Neural cell (in vitro differentiated cells): Measurements from ENCODE around the gene RERE. TPM values are rescaled to one million over a fixed set of nuclear protein-coding genes. Genes with fewer than 3 reads are reported as not detected.

Experiments
- H2AFZ ChIP-seq: fragments of 200-600, 300-800 bp; sonication (generic), shearing (Covaris generic); 2 replicates; pipeline ENCODE4 v1.6.0; 2014; ENCODE audit warnings: low read depth, mild to moderate bottlenecking, antibody characterized with exemption, low read length, moderate library complexity
- H3F3A ChIP-seq: fragments of 200-600 bp; shearing (Covaris generic); 2 replicates; pipeline ENCODE4 v1.6.1; 2016; ENCODE audit warnings: mild to moderate bottlenecking, moderate library complexity, mixed read lengths, antibody characterized with exemption, low read length; ENCODE audit not compliant: insufficient read depth, poor library complexity, severe bottlenecking
- H3K27ac ChIP-seq: fragments of 200-600, 300-800 bp; sonication (generic), shearing (Covaris generic); 2 replicates; pipeline ENCODE4 v1.5.1; 2014; ENCODE audit warnings: mild to moderate bottlenecking, low read length, moderate library complexity
- H3K27me3 ChIP-seq: fragments of 300-800, 200-600 bp; sonication (generic), shearing (Covaris generic); 2 replicates; pipeline ENCODE4 v1.6.0; 2014; ENCODE audit warnings: mild to moderate bottlenecking, low read depth, low read length, moderate library complexity; ENCODE audit not compliant: insufficient read depth
- H3K36me3 ChIP-seq: fragments of 300-800, 200-600 bp; sonication (generic), shearing (Covaris generic); 2 replicates; pipeline ENCODE4 v1.5.1; 2014; ENCODE audit warnings: mild to moderate bottlenecking, antibody characterized with exemption, low read length, moderate library complexity; ENCODE audit not compliant: insufficient read depth
- H3K4me2 ChIP-seq: fragments of 300-800, 200-600 bp; sonication (generic), shearing (Covaris generic); 2 replicates; pipeline ENCODE4 v1.6.0; 2014; ENCODE audit warnings: mild to moderate bottlenecking, low read length
- H3K4me3 ChIP-seq: fragments of 300-800, 200-600 bp; sonication (generic), shearing (Covaris generic); 2 replicates; pipeline ENCODE4 v1.5.1; 2014; ENCODE audit warnings: mild to moderate bottlenecking, low read length, moderate library complexity
- H3K79me2 ChIP-seq: fragments of 200-600 bp; shearing (Covaris generic); replicated peaks from 2 replicates; pipeline ENCODE4 v1.6.0; 2014; ENCODE audit warnings: mild to moderate bottlenecking, low read length, moderate library complexity; ENCODE audit not compliant: insufficient read depth
- H3K9ac ChIP-seq: fragments of 300-800, 200-600 bp; sonication (generic), shearing (Covaris generic); 2 replicates; pipeline ENCODE4 v1.6.1; 2016; ENCODE audit warnings: mild to moderate bottlenecking, low read length, mixed read lengths
- H3K9me2 ChIP-seq: fragments of 200-600 bp; shearing (Covaris generic); 2 replicates; pipeline ENCODE4 v1.6.1; 2016; ENCODE audit warnings: mild to moderate bottlenecking, low read length, mixed read lengths; ENCODE audit not compliant: insufficient read depth
- H3K9me3 ChIP-seq: fragments of 200-600, 300-800 bp; sonication (generic), shearing (Covaris generic); 2 replicates; pipeline ENCODE4 v1.6.1; 2016; ENCODE audit warnings: mild to moderate bottlenecking, mixed run types, low read length, moderate library complexity, mixed read lengths
- H4K20me1 ChIP-seq: fragments of 200-600 bp; shearing (Covaris generic); 2 replicates; pipeline ENCODE4 v1.6.1; 2016; ENCODE audit warnings: mild to moderate bottlenecking, mixed run types; ENCODE audit not compliant: insufficient read depth
- EP300 ChIP-seq: fragments of 450-650 bp; conservative IDR thresholded peaks from 2 replicates; pipeline ENCODE4 v1.6.1; 2014; ENCODE audit warnings: antibody characterized with exemption, mild to moderate bottlenecking, moderate library complexity; ENCODE audit not compliant: poor library complexity, severe bottlenecking
- EZH2 ChIP-seq: fragments of 200-600, 300-800 bp; shearing (Covaris generic), sonication (generic); IDR thresholded peaks from 2 replicates; pipeline ENCODE4 v1.6.1; 2014; ENCODE audit warnings: antibody characterized with exemption, low read length, borderline replicate concordance, mild to moderate bottlenecking; ENCODE audit not compliant: insufficient read depth, poor library complexity, severe bottlenecking
- MXI1 ChIP-seq: fragments of 450-650 bp; conservative IDR thresholded peaks from 2 replicates; pipeline ENCODE4 v1.6.1; 2014; ENCODE audit warnings: antibody characterized with exemption, mild to moderate bottlenecking; ENCODE audit not compliant: poor library complexity, severe bottlenecking
- POLR2AphosphoS5 ChIP-seq: IDR thresholded peaks from 2 replicates; pipeline ENCODE4 v1.6.1; 2012
- RAD21 ChIP-seq: fragments of 450-650 bp; conservative IDR thresholded peaks from 2 replicates; pipeline ENCODE4 v1.6.1; 2014; ENCODE audit warnings: antibody characterized with exemption, mild to moderate bottlenecking, moderate library complexity
- SMC3 ChIP-seq: fragments of 450-650 bp; conservative IDR thresholded peaks from 2 replicates; pipeline ENCODE4 v1.6.1; 2014; ENCODE audit warnings: antibody characterized with exemption, mild to moderate bottlenecking, moderate library complexity; ENCODE audit not compliant: poor library complexity
- TAF1 ChIP-seq: IDR thresholded peaks from 2 replicates; pipeline ENCODE4 v1.6.1; 2012; ENCODE audit warnings: low read depth
- polyA plus RNA-seq: library from polyadenylated mRNA; depleted of rRNA; stranded (reverse); fragments of >200 nt; gene quantifications from 2 replicates; pipeline ENCODE4 v1.2.3, GENCODE V29; 2014
- TF ChIP-seq, protein P1 (sequence below): IDR thresholded peaks from 2 replicates; pipeline ENCODE4 v1.6.1; 2012; ENCODE audit warnings: borderline replicate concordance
- TF ChIP-seq, protein P2 (sequence below): fragments of 450-650 bp; IDR thresholded peaks from 2 replicates; pipeline ENCODE4 v1.5.1; 2014; ENCODE audit warnings: antibody characterized with exemption, mild to moderate bottlenecking, moderate library complexity; ENCODE audit not compliant: poor library complexity, severe bottlenecking

The RERE gene
- polyA plus RNA-seq, 1 donor from 2014 or later: 21.0 TPM

DNA sequence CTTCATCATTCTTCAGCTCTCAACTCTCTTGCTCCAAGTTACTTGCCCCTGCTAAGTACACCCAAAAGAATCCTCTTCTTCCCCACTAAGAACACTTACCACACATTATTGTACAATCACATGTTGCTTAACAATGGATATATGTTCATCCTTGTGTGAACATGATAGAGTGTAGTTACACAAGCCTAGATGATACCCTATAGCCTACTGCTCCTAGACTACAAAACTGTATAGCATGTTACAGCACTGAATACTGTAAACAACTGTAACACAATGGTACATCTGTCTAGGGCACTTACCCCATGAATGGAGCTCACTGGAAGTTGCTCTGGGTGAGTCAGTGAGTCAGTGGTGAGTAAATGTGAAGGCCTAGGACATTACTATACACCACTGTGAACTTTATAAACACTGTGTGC, 77.4 kb downstream of the RERE start:
- H3K27me3 ChIP-seq: no peaks in the 10 kb centered on the region
- H3F3A ChIP-seq: peaks cover 4% of the 10 kb centered on the region
- H3K27ac ChIP-seq: no peak overlapping the region
- H4K20me1 ChIP-seq: no peaks in the 10 kb centered on the region
- H3K4me3 ChIP-seq: no peak overlapping the region
- H3K9me2 ChIP-seq: no peaks in the 10 kb centered on the region
- no peaks in the 10 kb centered on the region for H3K9me3 ChIP-seq
- no peak overlapping the region for H3K4me2 ChIP-seq
- H3K9ac ChIP-seq: no peak overlapping the region
- TF ChIP-seq MXI1 (no peak), RAD21 (no peak), TAF1 (no peak), SMC3 (no peak), POLR2AphosphoS5 (no peak), EZH2 (no peak), EP300 (no peak)
- TF ChIP-seq, protein P1, sequence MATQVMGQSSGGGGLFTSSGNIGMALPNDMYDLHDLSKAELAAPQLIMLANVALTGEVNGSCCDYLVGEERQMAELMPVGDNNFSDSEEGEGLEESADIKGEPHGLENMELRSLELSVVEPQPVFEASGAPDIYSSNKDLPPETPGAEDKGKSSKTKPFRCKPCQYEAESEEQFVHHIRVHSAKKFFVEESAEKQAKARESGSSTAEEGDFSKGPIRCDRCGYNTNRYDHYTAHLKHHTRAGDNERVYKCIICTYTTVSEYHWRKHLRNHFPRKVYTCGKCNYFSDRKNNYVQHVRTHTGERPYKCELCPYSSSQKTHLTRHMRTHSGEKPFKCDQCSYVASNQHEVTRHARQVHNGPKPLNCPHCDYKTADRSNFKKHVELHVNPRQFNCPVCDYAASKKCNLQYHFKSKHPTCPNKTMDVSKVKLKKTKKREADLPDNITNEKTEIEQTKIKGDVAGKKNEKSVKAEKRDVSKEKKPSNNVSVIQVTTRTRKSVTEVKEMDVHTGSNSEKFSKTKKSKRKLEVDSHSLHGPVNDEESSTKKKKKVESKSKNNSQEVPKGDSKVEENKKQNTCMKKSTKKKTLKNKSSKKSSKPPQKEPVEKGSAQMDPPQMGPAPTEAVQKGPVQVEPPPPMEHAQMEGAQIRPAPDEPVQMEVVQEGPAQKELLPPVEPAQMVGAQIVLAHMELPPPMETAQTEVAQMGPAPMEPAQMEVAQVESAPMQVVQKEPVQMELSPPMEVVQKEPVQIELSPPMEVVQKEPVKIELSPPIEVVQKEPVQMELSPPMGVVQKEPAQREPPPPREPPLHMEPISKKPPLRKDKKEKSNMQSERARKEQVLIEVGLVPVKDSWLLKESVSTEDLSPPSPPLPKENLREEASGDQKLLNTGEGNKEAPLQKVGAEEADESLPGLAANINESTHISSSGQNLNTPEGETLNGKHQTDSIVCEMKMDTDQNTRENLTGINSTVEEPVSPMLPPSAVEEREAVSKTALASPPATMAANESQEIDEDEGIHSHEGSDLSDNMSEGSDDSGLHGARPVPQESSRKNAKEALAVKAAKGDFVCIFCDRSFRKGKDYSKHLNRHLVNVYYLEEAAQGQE: no peak
- peaks cover 82% of the 10 kb centered on the region for H3K79me2 ChIP-seq
- no peak overlapping the region for H2AFZ ChIP-seq
- peaks cover 4% of the 10 kb centered on the region for H3K36me3 ChIP-seq

DNA sequence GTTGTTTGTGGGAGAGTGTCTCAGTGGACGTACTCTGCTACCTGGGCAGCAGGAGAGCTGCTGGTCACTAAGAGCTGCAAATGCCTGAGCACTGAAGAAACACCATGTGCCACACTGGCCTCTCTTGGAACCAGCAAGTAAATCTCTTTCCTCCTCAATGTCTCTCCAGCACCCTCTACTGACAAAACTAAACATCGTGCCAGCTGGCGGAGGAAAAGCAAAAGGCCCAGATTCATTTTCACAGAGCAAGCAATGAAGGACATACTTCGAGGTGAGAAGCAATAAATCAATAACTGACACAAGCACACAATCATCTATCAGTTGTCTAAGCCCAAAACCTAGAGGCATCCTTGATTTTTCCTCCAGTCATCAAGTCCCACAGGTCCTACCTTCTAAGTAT, 78.1 kb downstream of the RERE start:
- Histone ChIP-seq H3K9ac (no peak overlapping the region), H3K4me3 (no peak overlapping the region), H3K9me2 (no peaks in the 10 kb centered on the region), H3K36me3 (peaks cover 4% of the 10 kb centered on the region), H3K4me2 (no peak overlapping the region), H3K27me3 (no peaks in the 10 kb centered on the region), H3F3A (peaks cover 4% of the 10 kb centered on the region), H4K20me1 (no peaks in the 10 kb centered on the region), H2AFZ (no peak overlapping the region), H3K27ac (no peak overlapping the region), H3K79me2 (peaks cover 83% of the 10 kb centered on the region), H3K9me3 (no peaks in the 10 kb centered on the region)
- TF ChIP-seq RAD21 (no peak), EP300 (no peak), EZH2 (no peak)

DNA sequence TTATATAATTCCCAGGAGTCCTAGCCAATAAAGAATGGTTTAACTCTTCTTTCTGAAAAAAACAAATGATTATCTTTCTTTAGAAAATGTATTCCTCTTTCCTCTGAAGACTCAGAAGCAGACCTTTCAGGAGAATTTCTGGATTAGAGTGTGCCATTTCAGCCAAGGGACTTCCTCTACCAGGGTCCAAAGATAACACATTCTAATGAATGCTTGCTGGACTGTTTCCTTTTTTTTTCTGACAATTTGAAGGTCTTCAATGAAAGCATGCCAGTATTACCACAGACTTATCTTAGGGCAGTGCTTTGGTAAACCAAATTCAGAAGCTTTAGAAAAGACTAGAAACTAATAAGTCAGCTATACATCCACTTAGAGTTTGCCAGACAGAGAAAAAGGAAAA, 80.5 kb downstream of the RERE start:
- Histone ChIP-seq H3K36me3 (peaks cover 4% of the 10 kb centered on the region), H3K27me3 (no peaks in the 10 kb centered on the region), H3F3A (peaks cover 4% of the 10 kb centered on the region), H3K4me2 (no peak overlapping the region), H3K79me2 (peaks cover 79% of the 10 kb centered on the region), H3K9me3 (no peaks in the 10 kb centered on the region), H3K27ac (no peak overlapping the region), H2AFZ (no peak overlapping the region), H3K9ac (no peak overlapping the region), H3K4me3 (no peak overlapping the region), H3K9me2 (no peaks in the 10 kb centered on the region), H4K20me1 (no peaks in the 10 kb centered on the region)
- TF ChIP-seq, protein P1: no peak
- TF ChIP-seq EZH2 (no peak), RAD21 (no peak), POLR2AphosphoS5 (no peak), SMC3 (no peak), TAF1 (no peak), EP300 (no peak), MXI1 (no peak)
- TF ChIP-seq, protein P2, sequence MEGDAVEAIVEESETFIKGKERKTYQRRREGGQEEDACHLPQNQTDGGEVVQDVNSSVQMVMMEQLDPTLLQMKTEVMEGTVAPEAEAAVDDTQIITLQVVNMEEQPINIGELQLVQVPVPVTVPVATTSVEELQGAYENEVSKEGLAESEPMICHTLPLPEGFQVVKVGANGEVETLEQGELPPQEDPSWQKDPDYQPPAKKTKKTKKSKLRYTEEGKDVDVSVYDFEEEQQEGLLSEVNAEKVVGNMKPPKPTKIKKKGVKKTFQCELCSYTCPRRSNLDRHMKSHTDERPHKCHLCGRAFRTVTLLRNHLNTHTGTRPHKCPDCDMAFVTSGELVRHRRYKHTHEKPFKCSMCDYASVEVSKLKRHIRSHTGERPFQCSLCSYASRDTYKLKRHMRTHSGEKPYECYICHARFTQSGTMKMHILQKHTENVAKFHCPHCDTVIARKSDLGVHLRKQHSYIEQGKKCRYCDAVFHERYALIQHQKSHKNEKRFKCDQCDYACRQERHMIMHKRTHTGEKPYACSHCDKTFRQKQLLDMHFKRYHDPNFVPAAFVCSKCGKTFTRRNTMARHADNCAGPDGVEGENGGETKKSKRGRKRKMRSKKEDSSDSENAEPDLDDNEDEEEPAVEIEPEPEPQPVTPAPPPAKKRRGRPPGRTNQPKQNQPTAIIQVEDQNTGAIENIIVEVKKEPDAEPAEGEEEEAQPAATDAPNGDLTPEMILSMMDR: no peak
